ENCODE data around the gene DYSF. TPM values are rescaled to one million over a fixed set of nuclear protein-coding genes. Genes with fewer than 3 reads are reported as not detected.

The DYSF gene
- total and polyA plus RNA-seq, 2 donors (not counting 1 experiment from before 2014, with no cell fraction given) = 0.17 to 0.43 TPM

DNA sequence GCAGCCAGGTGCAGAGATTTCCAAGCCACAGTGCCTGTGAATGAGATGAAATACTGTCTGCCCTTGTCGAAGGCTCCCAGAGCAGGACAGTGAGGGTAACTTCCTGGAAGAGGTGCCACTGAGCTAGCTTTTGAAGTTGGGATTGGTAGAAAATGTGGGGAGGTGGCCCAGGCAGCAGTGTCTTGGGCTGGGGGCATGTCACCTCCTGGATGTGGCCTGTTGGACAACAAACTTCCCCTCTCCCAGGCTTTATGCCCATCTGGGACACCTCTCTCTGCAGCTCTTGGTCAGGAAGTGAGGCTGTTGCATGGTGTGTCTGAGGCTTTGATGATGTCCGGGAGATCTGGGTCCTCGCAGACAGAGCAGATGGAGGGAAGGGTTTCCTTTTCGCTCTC lies 151.4 kb downstream of the DYSF start:
- 33% methylated on average over 1 of the region's 4 CpGs for WGBS (ENCODE audit: insufficient coverage)
- ChIA-PET POLR2A (no interaction called here), CTCF (no interaction called here)
- intact Hi-C loops (cut with micrococcal nuclease) = no loop called here
- peaks cover 0 to 15% (median 0%) of the 10 kb centered on the region in 4 experiments for H3K27me3 ChIP-seq (replicated peaks in 1 of 4; ENCODE audit: control extremely low read depth in 1 of 4, control insufficient read depth in 3 of 4, insufficient read depth in 4 of 4, low read length in 3 of 4)
- H3K4me3 ChIP-seq (ENCODE audit: control extremely low read depth in 1 of 5, extremely low read depth in 1 of 5, insufficient read depth in 1 of 5, low read depth in 2 of 5, low read length in 4 of 5) = no peak overlapping the region
- H3K27me3 Mint-ChIP-seq = peaks cover 37% of the 10 kb centered on the region
- H3K9me3 Mint-ChIP-seq (ENCODE audit: insufficient read depth) = no peaks in the 10 kb centered on the region
- H3K36me3 ChIP-seq (replicated peaks in 1 of 2; ENCODE audit: control extremely low read depth in 1 of 2, control insufficient read depth in 1 of 2, extremely low read depth in 1 of 2, insufficient read depth in 2 of 2, low read length in 1 of 2) = no peaks in the 10 kb centered on the region
- H4K20me1 ChIP-seq (ENCODE audit: control insufficient read depth, insufficient read depth, low read length, poor library complexity, severe bottlenecking) = no peaks in the 10 kb centered on the region
- H3K4me1 Mint-ChIP-seq = no peaks in the 10 kb centered on the region
- no peak for ATAC-seq (ENCODE audit: low read depth)
- no peaks in the 10 kb centered on the region for H3K79me2 ChIP-seq (ENCODE audit: control insufficient read depth, insufficient read depth, low read length)
- H3K9me3 ChIP-seq (ENCODE audit: control extremely low read depth in 1 of 3, control insufficient read depth in 2 of 3, insufficient read depth in 1 of 3, low read length in 2 of 3) = peaks cover 0 to 3% (median 0%) of the 10 kb centered on the region in 3 donors
- no peak for DNase-seq
- no peak overlapping the region for H3K27ac Mint-ChIP-seq
- no peak overlapping the region for H3K4me3 Mint-ChIP-seq
- no peak overlapping the region for H2AFZ ChIP-seq (ENCODE audit: insufficient read depth, low read depth, low read length, poor library complexity, severe bottlenecking)
- no peak overlapping the region for H3K4me2 ChIP-seq (replicated peaks; ENCODE audit: low read depth, low read length, poor library complexity, severe bottlenecking)
- no peak for TF ChIP-seq EZH2 (IDR thresholded peaks at IDR 0.05; ENCODE audit: borderline replicate concordance, insufficient read depth, low read depth, low read length, poor library complexity, severe bottlenecking)
- TF ChIP-seq, protein P1, sequence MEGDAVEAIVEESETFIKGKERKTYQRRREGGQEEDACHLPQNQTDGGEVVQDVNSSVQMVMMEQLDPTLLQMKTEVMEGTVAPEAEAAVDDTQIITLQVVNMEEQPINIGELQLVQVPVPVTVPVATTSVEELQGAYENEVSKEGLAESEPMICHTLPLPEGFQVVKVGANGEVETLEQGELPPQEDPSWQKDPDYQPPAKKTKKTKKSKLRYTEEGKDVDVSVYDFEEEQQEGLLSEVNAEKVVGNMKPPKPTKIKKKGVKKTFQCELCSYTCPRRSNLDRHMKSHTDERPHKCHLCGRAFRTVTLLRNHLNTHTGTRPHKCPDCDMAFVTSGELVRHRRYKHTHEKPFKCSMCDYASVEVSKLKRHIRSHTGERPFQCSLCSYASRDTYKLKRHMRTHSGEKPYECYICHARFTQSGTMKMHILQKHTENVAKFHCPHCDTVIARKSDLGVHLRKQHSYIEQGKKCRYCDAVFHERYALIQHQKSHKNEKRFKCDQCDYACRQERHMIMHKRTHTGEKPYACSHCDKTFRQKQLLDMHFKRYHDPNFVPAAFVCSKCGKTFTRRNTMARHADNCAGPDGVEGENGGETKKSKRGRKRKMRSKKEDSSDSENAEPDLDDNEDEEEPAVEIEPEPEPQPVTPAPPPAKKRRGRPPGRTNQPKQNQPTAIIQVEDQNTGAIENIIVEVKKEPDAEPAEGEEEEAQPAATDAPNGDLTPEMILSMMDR (IDR thresholded peaks at IDR 0.05) = no peak
- no peak overlapping the region for H3K27ac ChIP-seq (ENCODE audit: low read length in 2 of 2)
- H3K4me1 ChIP-seq (ENCODE audit: control insufficient read depth in 2 of 2, insufficient read depth in 2 of 2, low read length in 2 of 2) = no peaks in the 10 kb centered on the region
- H3K9ac ChIP-seq (ENCODE audit: low read length) = no peak overlapping the region

DNA sequence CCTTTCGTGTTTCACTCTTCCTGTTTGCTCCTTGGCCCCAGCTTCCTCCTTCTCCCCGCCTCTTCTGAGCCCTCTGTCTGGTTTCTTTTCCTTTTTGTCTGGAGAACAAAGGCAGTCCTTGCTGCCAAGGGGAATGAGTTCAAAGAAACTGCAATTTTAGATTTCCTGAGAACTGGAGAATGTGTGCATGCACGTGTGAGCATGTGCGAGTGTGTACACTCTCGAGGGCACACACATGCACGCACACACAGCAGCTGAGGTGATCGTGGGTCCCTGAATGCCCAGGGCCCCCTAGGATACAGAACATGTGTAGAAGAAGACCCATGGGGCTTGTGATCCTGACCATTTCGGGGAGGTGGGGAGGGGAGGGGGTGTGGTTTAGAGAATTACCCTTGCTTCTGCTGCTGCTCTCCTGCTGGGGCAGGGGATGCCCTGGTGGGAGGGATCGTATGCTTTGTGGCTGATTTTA lies 151.8 kb downstream of the DYSF start:
- H3K27ac ChIP-seq (ENCODE audit: low read length in 2 of 2) = no peak overlapping the region
- TF ChIP-seq, protein P1 (IDR thresholded peaks at IDR 0.05) = no peak
- TF ChIP-seq EZH2 (IDR thresholded peaks at IDR 0.05; ENCODE audit: borderline replicate concordance, insufficient read depth, low read depth, low read length, poor library complexity, severe bottlenecking) = no peak
- no peaks in the 10 kb centered on the region for H4K20me1 ChIP-seq (ENCODE audit: control insufficient read depth, insufficient read depth, low read length, poor library complexity, severe bottlenecking)
- ATAC-seq (ENCODE audit: low read depth) (no peak), DNase-seq (no peak)
- no peak overlapping the region for H3K4me3 Mint-ChIP-seq
- no peak overlapping the region for H2AFZ ChIP-seq (ENCODE audit: insufficient read depth, low read depth, low read length, poor library complexity, severe bottlenecking)
- WGBS (ENCODE audit: insufficient coverage) = 37% methylated on average over 8 of the region's 9 CpGs
- H3K27me3 Mint-ChIP-seq = peaks cover 36% of the 10 kb centered on the region
- H3K9me3 Mint-ChIP-seq (ENCODE audit: insufficient read depth) = no peaks in the 10 kb centered on the region
- intact Hi-C loops (cut with micrococcal nuclease) = no loop called here
- peaks cover 0 to 15% (median 0%) of the 10 kb centered on the region in 4 experiments for H3K27me3 ChIP-seq (replicated peaks in 1 of 4; ENCODE audit: control extremely low read depth in 1 of 4, control insufficient read depth in 3 of 4, insufficient read depth in 4 of 4, low read length in 3 of 4)
- H3K4me2 ChIP-seq (replicated peaks; ENCODE audit: low read depth, low read length, poor library complexity, severe bottlenecking) = no peak overlapping the region
- H3K27ac Mint-ChIP-seq = no peak overlapping the region
- no peaks in the 10 kb centered on the region for H3K36me3 ChIP-seq (replicated peaks in 1 of 2; ENCODE audit: control extremely low read depth in 1 of 2, control insufficient read depth in 1 of 2, extremely low read depth in 1 of 2, insufficient read depth in 2 of 2, low read length in 1 of 2)
- CTCF ChIA-PET = no interaction called here
- no peaks in the 10 kb centered on the region for H3K4me1 ChIP-seq (ENCODE audit: control insufficient read depth in 2 of 2, insufficient read depth in 2 of 2, low read length in 2 of 2)
- H3K9me3 ChIP-seq (ENCODE audit: control extremely low read depth in 1 of 3, control insufficient read depth in 2 of 3, insufficient read depth in 1 of 3, low read length in 2 of 3) = peaks cover 0 to 3% (median 0%) of the 10 kb centered on the region in 3 donors
- no peak overlapping the region for H3K9ac ChIP-seq (ENCODE audit: low read length)
- no peaks in the 10 kb centered on the region for H3K4me1 Mint-ChIP-seq
- no peak overlapping the region for H3K4me3 ChIP-seq (ENCODE audit: control extremely low read depth in 1 of 5, extremely low read depth in 1 of 5, insufficient read depth in 1 of 5, low read depth in 2 of 5, low read length in 4 of 5)
- no peaks in the 10 kb centered on the region for H3K79me2 ChIP-seq (ENCODE audit: control insufficient read depth, insufficient read depth, low read length)
- POLR2A ChIA-PET = no interaction called here

All from B cell (primary cell).